Ovary (tissue), 9 donors: ENCODE measurements around the gene FBXO44. TPM values are rescaled to one million over a fixed set of nuclear protein-coding genes. Genes with fewer than 3 reads are reported as not detected.

Experiments
- DNase-seq, 5 donors: peaks; one replicate each; pipeline ENCODE4 v3.0.0-alpha.2; 2019 to 2020
- H3K27ac ChIP-seq, 2 donors: fragments of 200-600 bp; one replicate each; pipeline versions ENCODE4 v1.5.1 to v1.8.0; 2019 to 2022
- H3K27me3 ChIP-seq: fragments of 200-600 bp; one replicate; pipeline ENCODE4 v1.8.0; 2022
- H3K36me3 ChIP-seq: fragments of 200-600 bp; sonication (generic); one replicate; pipeline ENCODE4 v1.5.1; 2019
- H3K4me1 ChIP-seq: one replicate; pipeline ENCODE4 v1.8.1; 2013; ENCODE audit warnings: mild to moderate bottlenecking, moderate library complexity; ENCODE audit not compliant: insufficient read depth
- H3K4me3 ChIP-seq: fragments of 200-600 bp; sonication (generic); one replicate; pipeline ENCODE4 v1.5.1; 2017
- H3K9me3 ChIP-seq, 2 donors: fragments of 200-600 bp in 1 of 2; sonication (generic) in 1 of 2; one replicate each; pipeline versions ENCODE4 v1.5.1 to v1.8.1; 2013 to 2019; ENCODE audit warnings: mild to moderate bottlenecking in 1 of 2, moderate library complexity in 1 of 2
- EP300 ChIP-seq: sonication (generic); formaldehyde crosslinking; IDR thresholded peaks from one replicate; pipeline ENCODE4 v1.6.1; 2017; ENCODE audit warnings: antibody characterized with exemption
- POLR2A ChIP-seq: fragments of 450-650 bp; IDR thresholded peaks from one replicate; pipeline ENCODE4 v1.6.1; 2017; ENCODE audit warnings: antibody characterized with exemption, mild to moderate bottlenecking, moderate library complexity
- WGBS, 3 donors: extraction: QIAGEN DNeasy Blood & Tissue Kit in 1 of 3; methylation state at CpG; one replicate each; pipeline versions ENCODE4 v1.1.5 to v1.1.7; 2013 to 2017; 5-methylcytosine and 5-hydroxymethylcytosine counted together
- intact Hi-C, 4 donors: fragments of 100-400 bp; cut with DNase I; formaldehyde crosslinking; loops; one replicate each; pipeline versions ENCODE4 v1.11.0 to v1.15.1; 2022 to 2023
- polyA plus RNA-seq, 2 donors: library from polyadenylated mRNA; stranded (reverse); fragments of 200-250 nt in 1 of 2; fragments of 350-450 nt in 1 of 2; fragmentation: Illumina TruSeq in 1 of 2; extraction: RNeasy Lipid Tissue Mini Kit (QIAGEN cat#74804) in 1 of 2; gene quantifications; one replicate each; pipeline ENCODE4 v1.2.3, GENCODE V29; 2013 to 2014
- total RNA-seq, 7 donors: library from RNA; depleted of rRNA in 2 of 7; stranded (reverse); fragments of >200 nt in 2 of 7; fragmentation: NEBNext Ultra II Directional in 3 of 7; extraction: Animal tissue kit (Norgen Biotek cat#: 25700) in 3 of 7; gene quantifications; one replicate each; pipeline versions ENCODE4 v1.1.0 to v1.2.4, GENCODE V29; 2016 to 2023
- TF ChIP-seq, protein P1 (sequence below), 3 donors: fragments of 450-650 bp in 2 of 3; fragments of 200-600 bp in 1 of 3; IDR thresholded peaks; one replicate each; pipeline versions ENCODE4 v1.5.1 to v1.8.0; 2016 to 2022; ENCODE audit warnings: antibody characterized with exemption in 3 of 3, mild to moderate bottlenecking in 1 of 3
- donor health status: DM: no; HTN: no; CAD: no; lungs with moderate emphysema.
- donor health status: DM: no; HTN: no; CAD: no.
- donor health status: Bipolar disorder and iron deficiency.
- donor health status: DM: yes; HTN: yes; CAD: no.
- donor health status: DM: no; HTN: no; CAD: no.
- donor health status: DM: yes; HTN: yes; CAD: no.

FBXO44 gene
- total and polyA plus RNA-seq, 9 donors: 4.2 to 20.8 (median 17.5) TPM

DNA sequence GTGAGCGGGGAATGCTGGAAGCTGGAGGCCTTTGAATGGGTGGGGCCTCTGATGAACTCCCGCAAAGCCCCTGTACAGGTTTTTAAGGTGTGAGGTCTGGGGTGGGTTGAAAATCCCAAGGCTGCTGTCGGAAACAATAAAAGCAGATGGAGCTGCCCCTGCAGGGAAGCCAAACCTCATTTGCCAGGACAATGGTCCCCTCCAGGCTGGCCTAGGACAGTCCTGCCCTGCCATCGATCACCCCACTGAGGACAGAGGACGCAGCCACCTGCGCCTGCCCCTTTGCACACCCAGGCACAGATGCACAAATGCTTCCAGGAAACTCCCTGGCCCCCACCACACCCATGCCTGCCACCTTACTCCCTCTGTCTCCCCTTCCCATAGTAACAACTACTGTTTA, 41.2 kb downstream of the FBXO44 start:
- no peak for DNase-seq
- Histone ChIP-seq H3K9me3 (no peaks in the 10 kb centered on the region), H3K4me3 (no peak overlapping the region), H3K27me3 (no peaks in the 10 kb centered on the region), H3K36me3 (no peaks in the 10 kb centered on the region), H3K27ac (no peak overlapping the region), H3K4me1 (no peaks in the 10 kb centered on the region)
- 81 to 88% (median 85%) methylated on average over 6 of the region's 6 CpGs for WGBS, 3 donors
- no peak for TF ChIP-seq POLR2A
- TF ChIP-seq, protein P1, sequence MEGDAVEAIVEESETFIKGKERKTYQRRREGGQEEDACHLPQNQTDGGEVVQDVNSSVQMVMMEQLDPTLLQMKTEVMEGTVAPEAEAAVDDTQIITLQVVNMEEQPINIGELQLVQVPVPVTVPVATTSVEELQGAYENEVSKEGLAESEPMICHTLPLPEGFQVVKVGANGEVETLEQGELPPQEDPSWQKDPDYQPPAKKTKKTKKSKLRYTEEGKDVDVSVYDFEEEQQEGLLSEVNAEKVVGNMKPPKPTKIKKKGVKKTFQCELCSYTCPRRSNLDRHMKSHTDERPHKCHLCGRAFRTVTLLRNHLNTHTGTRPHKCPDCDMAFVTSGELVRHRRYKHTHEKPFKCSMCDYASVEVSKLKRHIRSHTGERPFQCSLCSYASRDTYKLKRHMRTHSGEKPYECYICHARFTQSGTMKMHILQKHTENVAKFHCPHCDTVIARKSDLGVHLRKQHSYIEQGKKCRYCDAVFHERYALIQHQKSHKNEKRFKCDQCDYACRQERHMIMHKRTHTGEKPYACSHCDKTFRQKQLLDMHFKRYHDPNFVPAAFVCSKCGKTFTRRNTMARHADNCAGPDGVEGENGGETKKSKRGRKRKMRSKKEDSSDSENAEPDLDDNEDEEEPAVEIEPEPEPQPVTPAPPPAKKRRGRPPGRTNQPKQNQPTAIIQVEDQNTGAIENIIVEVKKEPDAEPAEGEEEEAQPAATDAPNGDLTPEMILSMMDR (IDR thresholded peaks at IDR 0.05): no peak
- no peak for TF ChIP-seq EP300
- intact Hi-C loops: no loop called here

DNA sequence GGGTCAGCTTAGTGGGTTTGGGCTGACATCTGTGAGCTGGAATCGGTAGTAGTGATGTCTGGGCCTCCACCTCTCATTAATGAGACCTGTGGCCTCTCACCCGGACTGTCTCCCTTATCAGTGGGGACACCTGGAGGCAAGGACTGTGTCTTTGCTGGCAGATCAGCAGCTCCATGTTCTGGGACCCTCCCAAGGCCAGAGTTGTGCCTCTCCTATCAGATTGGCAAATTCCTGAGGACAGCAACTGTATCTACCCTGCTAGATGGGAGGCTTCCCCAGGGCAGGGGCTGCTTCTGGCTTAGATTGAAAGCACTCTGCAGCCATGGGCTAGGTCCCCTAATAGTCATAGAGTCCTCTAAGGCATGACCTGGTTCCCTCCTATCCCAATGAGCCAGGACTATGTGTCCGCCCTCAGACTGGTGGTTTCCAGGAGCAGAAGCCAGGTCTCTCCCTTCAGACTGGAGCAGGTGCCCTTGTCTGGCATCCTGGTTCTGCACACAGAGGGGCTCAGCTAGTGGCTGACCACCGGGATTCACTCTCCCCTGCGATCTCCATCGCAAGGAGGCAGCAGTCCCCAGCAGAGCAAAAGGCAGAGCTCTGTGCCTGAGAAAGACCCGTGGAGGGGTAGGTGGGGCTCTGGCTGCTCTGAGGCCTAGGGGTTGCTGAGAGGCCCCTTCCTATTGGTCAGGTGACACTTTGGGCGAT, 42.7 kb downstream of the FBXO44 start:
- H3K27me3 ChIP-seq: no peaks in the 10 kb centered on the region
- no peaks in the 10 kb centered on the region for H3K9me3 ChIP-seq
- 57 to 67% (median 59%) methylated on average over 8 of the region's 8 CpGs for WGBS, 3 donors
- intact Hi-C loops: no loop called here
- TF ChIP-seq, protein P1 (IDR thresholded peaks at IDR 0.05): no peak
- no peak overlapping the region for H3K27ac ChIP-seq
- H3K4me3 ChIP-seq: no peak overlapping the region
- no peaks in the 10 kb centered on the region for H3K4me1 ChIP-seq
- no peak for DNase-seq
- no peaks in the 10 kb centered on the region for H3K36me3 ChIP-seq

DNA sequence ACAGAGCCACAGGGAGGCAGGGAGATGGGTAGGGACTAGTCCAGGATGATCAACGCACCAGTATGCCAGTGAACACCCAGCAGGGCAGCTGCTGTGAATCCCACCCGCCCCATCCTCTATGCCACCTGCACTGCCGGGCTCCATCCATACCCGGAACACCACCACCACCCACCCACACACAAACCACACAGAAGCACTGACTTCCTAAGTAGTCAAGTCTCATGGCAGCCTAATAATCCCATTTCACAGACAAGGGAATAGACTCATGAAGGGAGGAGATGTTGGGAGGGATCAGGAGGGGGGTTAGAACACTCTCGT, 43.2 kb downstream of the FBXO44 start:
- Histone ChIP-seq H3K27ac (no peak overlapping the region), H3K4me3 (no peak overlapping the region), H3K36me3 (no peaks in the 10 kb centered on the region), H3K27me3 (no peaks in the 10 kb centered on the region), H3K9me3 (no peaks in the 10 kb centered on the region), H3K4me1 (no peaks in the 10 kb centered on the region)
- no peak for DNase-seq
- 64 to 68% (median 66%) methylated on average over 5 of the region's 5 CpGs for WGBS, 3 donors
- intact Hi-C loops: no loop called here
- TF ChIP-seq, protein P1 (IDR thresholded peaks at IDR 0.05): no peak
- no peak for TF ChIP-seq POLR2A
- TF ChIP-seq EP300: no peak

- no peaks in the 10 kb centered on the region for H3K27me3 ChIP-seq
- WGBS, 3 donors: 25 to 38% (median 33%) methylated on average over 34 of the region's 34 CpGs
- H3K4me3 ChIP-seq: no peak overlapping the region
- no peak for TF ChIP-seq EP300
- no peak for TF ChIP-seq POLR2A
- TF ChIP-seq, protein P1 (IDR thresholded peaks at IDR 0.05): no peak
- DNase-seq: no peak
- H3K36me3 ChIP-seq: no peaks in the 10 kb centered on the region
- intact Hi-C loops: no loop called here
- no peaks in the 10 kb centered on the region for H3K4me1 ChIP-seq
- no peaks in the 10 kb centered on the region for H3K9me3 ChIP-seq
- no peak overlapping the region for H3K27ac ChIP-seq
These were observed 46.2 kb downstream of the FBXO44 start for GRCh38 chr1:11700601-11701467.
